Right forelimb (tissue), 1 donor: ENCODE data around the gene MS4A15.
A peak's percentile ranks its signal among the peaks of the same experiment; 100 is the strongest.

Experiments used
- DNase-seq: peaks from one replicate; pipeline ENCODE4 v3.0.0-alpha.2; 2018

Gene MS4A15

GRCh38 chr11:60780774-60781173, 24.1 kb downstream of the MS4A15 start:
- no peak for DNase-seq

GRCh38 chr11:60781286-60781980, 24.8 kb downstream of the MS4A15 start:
- no peak for DNase-seq

GRCh38 chr11:60781981-60782316, 25.3 kb downstream of the MS4A15 start:
- no peak for DNase-seq

- no peak for DNase-seq
Observed at GRCh38 chr11:60782393-60783140, 25.9 kb downstream of the MS4A15 start.

- DNase-seq: no peak
Observed at GRCh38 chr11:60783141-60783484, 26.4 kb downstream of the MS4A15 start.

GRCh38 chr11:60783911-60784310, 27.2 kb downstream of the MS4A15 start:
- DNase-seq: no peak

- no peak for DNase-seq
Observed at GRCh38 chr11:60785136-60785535, 28.5 kb downstream of the MS4A15 start, which contains the start of gene MS4A10. Gene MS4A10, plus strand, starts transcription at chr11:60785333. Its CDS starts 5,003 bp downstream, at chr11:60790336.

- no peak for DNase-seq
Observed at GRCh38 chr11:60785806-60786361, 29.2 kb downstream of the MS4A15 start.

GRCh38 chr11:60786811-60787567, 30.3 kb downstream of the MS4A15 start:
- DNase-seq: peak; percentile 66

GRCh38 chr11:60788401-60789125, 31.9 kb downstream of the MS4A15 start:
- no peak for DNase-seq

GRCh38 chr11:60790726-60791125, 34.1 kb downstream of the MS4A15 start:
- DNase-seq: no peak

GRCh38 chr11:60791153-60791933, 34.7 kb downstream of the MS4A15 start:
- no peak for DNase-seq

- no peak for DNase-seq
Observed at GRCh38 chr11:60792521-60792920, 35.9 kb downstream of the MS4A15 start.

GRCh38 chr11:60795291-60795690, 38.6 kb downstream of the MS4A15 start:
- DNase-seq: no peak

- no peak for DNase-seq
Observed at GRCh38 chr11:60797846-60798630, 41.4 kb downstream of the MS4A15 start.

GRCh38 chr11:60798631-60799030, 42.0 kb downstream of the MS4A15 start:
- DNase-seq: no peak

- no peak for DNase-seq
Observed at GRCh38 chr11:60801194-60801593, 44.5 kb downstream of the MS4A15 start.

GRCh38 chr11:60803273-60803936, 46.7 kb downstream of the MS4A15 start:
- no peak for DNase-seq

- DNase-seq: no peak
Observed at GRCh38 chr11:60809249-60809648, 52.6 kb downstream of the MS4A15 start.

- no peak for DNase-seq
Observed at GRCh38 chr11:60809691-60810090, 53.0 kb downstream of the MS4A15 start.

GRCh38 chr11:60810151-60810550, 53.5 kb downstream of the MS4A15 start:
- DNase-seq: no peak
